ENCODE results near the gene CELF5.
A peak's percentile ranks its signal among the peaks of the same experiment; 100 is the strongest.

The CELF5 gene

DNA sequence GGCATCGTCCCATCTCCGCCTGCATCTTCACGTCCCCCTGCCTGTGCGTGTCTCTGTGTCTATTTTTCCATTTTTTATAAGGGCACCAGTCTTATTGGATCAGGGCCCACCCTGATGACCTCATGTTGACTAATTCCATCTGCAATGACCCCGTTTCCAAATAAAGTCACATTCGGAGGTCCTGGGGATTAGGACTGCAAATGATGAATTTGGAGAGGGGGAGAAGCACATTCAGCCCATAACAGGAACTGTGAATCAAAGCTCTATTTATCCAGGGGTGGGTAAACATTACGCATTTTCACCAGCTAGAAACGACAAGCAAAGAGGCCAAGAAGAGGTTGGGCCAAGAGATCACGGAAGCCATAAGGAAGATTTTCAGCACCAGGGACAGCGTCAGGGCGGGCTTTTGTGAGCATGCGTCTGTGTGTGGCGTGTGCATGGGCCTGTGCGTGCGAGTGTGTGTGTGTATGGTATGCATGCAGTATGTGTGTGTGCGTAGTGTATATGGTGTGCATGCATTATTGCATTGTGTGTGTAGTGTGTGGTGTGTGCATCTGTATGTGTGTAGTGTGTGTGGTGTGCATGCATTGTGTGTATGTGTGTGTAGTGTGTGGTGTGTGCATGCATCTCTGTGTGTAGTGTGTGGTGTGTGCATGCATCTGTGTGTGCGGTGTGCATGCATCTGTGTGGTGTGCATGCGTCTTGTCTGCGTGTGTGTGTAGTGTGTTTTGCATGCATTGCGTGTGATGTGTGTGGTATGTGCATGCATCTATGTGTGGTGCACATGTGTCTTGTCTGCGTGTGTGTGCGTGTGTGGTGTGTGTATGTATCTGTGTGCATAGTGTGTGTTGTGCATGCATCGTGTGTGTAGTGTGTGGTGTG, 19.6 kb downstream of the CELF5 start:
- no peak for DNase-seq (ENCODE audit: low spot score)

DNA sequence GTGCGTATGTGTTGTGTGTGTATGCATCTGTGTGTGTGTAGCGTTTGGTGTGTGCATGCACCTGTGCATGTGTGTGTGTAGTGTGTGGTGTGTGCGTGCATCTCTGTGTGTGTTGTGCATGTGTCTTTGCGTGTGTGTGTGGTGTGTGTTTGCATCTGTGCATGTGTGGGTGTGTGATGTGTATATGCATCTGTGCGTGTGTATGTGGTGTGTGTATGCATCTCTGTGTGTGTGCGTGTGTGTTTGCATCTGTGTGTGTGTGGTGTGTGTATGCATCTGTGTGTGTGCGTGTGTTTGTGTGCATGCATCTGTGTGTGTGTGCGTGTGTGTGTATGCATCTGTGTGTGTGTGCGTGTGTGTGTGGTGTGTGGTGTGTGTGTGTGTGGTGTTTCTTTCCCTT, 20.6 kb downstream of the CELF5 start:
- no peak for DNase-seq (ENCODE audit: low spot score)

DNA sequence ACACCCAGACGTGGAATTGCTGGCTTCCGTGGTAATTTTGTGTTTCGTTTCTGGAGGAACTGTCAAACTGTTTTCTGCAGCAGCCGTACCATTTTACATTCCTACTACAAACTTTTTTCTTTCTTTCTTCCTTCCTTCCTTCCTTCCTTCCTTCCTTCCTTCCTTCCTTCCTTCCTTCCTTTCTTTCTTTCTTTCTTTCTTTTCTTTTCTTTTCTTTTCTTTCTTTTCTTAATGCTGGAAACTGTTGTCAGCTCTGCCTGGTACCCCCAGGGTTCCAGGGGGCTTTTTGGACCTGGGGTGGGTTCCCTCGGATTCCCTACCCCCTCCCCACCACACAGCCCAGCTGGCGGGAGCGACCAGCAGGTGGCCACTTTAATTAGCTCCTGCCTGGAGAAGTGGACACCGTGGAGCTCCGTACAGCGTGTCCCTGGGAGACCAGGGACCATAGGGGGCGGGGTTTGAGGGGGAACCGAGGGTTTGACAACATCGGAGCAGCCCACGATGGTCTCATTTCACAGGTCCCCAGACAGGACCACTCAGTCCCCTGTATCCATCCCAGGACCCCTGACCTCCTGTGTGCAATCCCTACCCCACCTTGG, 24.4 kb downstream of the CELF5 start:
- no peak for DNase-seq (ENCODE audit: low spot score)

DNA sequence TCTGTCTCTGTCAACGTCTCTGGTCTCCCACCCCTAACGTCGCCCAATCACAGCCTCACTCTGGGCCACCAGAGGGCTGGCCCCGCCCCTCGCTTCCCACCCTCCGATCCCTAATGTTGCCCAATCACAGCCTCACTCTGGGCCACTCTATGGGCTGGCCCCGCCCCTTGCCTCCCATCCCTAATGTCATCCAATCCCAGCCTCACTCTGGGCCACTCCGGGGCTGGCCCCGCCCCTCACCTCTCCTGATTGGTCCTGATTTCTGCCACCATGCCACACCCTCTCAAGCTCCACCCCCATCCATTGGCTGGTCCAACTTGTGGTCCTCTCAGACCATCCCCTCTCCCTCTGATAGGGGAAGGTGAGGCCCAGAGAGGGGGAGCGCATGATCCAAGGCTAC, 24.9 kb downstream of the CELF5 start:
- no peak for DNase-seq (ENCODE audit: low spot score)

DNA sequence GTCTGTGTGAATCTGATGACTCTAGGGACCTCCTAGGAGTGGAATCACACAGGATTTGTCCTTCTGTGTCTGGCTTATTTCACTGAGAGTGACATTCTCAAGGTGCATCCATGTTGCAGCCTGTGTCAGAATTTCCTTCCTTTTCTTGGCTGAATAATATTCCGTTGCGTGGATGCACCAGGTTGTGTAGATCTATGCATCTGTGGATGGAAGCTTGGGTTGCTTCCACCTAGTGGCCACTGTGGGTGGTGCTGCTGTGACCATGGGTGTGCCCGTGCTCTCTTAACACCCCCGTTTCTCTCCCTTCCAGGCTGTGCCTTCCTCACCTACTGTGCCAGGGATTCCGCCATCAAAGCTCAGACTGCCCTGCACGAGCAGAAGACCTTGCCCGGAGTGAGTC, 26.2 kb downstream of the CELF5 start:
- DNase-seq (ENCODE audit: low spot score), result no peak

DNA sequence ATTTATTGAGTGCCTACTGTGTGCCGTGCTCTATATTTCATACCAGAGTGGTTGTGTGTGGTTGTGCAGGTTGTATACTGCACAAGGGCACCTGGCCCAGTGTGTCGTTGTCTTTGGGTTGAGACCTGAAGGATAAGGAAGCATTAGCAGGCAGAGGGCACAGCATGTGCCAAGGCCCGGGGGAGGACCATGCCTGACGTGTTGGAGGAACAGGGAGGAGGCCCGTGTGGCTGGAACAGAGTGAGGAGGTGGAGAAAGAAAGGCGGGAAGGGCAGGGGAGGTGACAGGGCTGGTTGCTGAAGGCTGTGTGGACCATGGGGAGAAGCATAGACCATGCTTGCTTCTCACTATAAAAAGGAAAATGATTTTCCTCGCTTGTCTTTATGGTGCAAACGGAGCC, 26.8 kb downstream of the CELF5 start:
- no peak for DNase-seq (ENCODE audit: low spot score)

DNA sequence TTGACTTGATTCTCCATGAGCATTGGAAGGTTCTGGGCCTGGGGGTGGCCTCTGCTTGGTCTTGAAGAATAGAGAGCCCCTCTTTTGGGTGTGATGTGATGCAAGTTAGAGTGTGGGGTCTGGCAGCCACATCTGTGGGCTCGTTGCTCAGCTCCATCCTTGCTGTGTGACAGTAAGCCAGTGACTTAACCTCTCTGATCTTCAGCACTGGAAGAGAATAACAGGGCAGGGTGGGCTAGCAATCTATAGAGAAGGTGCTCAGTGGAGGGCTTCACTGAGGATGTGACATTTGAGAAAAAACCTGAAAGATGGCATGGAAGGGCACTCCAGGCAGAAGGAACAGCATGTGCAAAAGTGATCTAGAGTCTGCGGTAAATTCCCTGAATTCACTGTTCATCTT, 28.2 kb downstream of the CELF5 start:
- DNase-seq (ENCODE audit: low spot score), result no peak

DNA sequence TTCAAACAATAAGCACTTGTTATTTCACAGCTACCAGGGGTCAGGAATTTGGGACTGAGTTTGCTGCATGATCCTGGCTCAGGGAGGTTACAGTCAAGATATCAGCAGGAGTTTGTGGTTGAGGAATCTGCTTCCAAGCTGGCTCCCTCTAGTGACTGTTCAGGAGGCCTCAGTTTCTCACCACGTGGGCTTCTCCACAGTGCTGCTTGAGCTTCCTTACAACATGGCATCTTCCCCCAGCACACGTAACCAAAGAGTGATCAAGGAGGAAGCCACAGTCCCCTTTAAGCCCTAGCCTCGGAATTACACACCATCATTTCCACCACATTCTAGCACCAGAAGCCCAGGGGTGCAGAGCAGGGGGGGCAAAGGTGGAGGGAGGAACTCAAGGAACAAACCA, 28.8 kb downstream of the CELF5 start:
- no peak for DNase-seq (ENCODE audit: low spot score)

DNA sequence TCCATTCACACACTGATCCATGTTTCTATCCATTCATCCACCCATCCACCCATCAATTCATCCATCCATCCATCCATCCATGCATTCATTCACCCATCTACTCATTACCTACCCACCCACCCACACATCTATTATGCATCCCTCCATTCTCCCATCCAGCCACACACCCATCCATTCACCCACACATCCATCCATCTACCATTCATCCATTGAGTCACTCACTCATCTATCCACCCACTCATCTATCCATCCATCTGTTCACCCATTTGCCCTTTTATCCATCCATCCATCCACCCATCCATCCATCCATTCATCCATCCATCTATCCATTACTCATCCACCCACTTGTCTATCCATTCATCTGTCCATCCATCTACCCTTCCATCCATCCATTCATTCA, 30.1 kb downstream of the CELF5 start:
- no peak for DNase-seq (ENCODE audit: low spot score)

DNA sequence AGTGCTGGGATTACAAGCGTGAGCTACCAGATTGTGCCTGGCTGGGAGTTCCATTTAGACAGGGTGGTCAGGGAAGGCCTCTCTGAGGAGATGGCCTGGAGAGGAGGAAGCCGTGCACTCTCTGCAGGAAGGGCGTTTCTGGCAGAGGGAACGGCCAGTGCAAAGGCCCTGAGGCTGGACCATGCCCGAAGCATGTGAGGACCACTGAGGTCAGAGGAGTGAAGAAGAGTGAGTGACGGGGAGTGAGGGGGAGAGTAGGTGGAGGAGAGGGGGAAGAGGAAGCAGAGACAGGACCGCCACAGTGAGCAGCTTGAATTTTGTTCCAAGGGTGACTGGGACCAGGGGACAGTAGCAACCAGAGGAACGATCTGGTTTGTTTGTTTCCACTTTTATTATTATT, 32.6 kb downstream of the CELF5 start:
- DNase-seq (ENCODE audit: low spot score), result no peak

DNA sequence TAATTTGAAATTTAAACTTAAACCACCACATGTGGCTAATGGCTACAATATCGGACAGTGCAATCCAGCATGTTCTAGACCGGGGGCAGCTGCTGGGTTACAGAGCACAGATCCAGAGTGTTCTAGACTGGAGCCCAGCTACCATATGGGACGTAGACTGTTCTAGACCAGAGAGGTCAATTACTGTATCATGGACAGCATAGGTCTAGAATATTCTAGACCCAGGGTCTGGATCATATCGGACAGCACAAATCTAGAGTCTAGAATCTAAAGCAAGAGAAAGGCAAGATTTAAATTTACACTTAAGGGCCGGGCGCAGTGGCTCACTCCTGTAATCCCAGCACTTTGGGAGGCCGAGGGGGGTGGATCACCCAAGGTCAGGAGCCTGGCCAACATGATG, 37.9 kb downstream of the CELF5 start:
- no peak for DNase-seq (ENCODE audit: low spot score)

DNA sequence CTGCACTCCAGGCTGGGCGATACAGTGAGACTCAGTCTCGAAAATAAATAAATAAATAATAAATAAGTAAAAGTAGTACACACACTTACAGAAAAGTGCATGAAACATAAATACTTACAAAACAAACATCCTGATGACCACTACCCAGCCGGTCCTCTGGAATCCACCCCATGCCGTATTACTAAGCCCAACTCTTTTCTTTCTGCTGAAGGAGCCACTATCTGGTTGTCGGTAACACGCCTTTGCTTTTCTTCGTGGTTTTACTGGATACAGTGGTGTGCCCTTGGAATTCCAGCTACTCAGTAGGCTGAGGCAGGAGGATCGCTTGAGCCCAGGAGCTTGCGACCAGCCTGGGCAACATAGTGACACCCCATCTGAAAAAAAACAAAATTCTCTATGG, 39.4 kb downstream of the CELF5 start:
- no peak for DNase-seq (ENCODE audit: low spot score)

DNA sequence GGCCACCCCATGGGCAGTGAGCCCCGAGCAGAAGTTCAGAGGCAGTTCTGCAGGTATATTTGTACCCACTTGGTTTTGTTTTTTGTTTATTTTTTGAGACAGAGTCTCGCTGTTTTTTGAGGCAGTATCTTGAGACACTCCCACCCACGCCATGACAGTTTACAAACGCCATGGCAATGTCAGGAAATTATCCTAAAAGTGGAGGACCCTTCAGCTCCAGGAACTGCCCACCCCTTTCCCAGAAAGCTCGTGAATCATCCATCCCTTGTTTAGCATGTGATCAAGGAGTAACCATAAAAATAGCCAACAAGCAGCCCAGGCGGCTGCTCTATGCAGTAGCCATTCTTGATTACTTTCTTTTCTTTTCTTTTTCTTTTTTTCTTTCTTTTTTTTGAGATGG, 41.0 kb downstream of the CELF5 start:
- DNase-seq (ENCODE audit: low spot score), result no peak

DNA sequence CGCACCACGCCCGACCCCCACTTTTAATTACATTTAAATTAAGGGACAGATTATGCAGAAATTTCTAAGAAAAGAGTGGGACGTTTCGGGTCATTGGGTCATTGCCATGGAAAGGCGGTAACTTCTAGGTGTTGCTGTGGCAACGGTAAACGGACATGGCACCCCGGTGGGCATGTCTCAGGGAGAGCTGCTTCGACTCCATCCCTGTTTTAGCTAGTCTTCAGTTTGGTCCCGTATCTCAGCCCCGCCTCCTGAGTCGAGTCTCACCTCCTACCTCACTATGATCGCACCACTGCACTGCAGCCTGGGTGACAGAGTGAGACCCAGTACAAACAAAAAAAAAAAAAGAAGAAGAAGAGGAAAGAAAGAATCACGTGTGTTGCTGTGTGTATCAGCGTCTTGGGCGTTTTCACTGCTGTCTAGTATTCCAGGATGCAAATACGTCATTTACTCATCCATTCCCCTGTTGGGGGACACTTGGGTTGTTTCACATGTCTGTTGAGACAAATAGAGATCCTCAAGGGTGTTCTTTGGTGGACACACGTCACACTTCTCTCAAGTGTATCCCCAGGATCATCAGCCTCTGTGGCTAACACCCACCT, 41.7 kb downstream of the CELF5 start:
- DNase-seq (ENCODE audit: low spot score), result no peak

DNA sequence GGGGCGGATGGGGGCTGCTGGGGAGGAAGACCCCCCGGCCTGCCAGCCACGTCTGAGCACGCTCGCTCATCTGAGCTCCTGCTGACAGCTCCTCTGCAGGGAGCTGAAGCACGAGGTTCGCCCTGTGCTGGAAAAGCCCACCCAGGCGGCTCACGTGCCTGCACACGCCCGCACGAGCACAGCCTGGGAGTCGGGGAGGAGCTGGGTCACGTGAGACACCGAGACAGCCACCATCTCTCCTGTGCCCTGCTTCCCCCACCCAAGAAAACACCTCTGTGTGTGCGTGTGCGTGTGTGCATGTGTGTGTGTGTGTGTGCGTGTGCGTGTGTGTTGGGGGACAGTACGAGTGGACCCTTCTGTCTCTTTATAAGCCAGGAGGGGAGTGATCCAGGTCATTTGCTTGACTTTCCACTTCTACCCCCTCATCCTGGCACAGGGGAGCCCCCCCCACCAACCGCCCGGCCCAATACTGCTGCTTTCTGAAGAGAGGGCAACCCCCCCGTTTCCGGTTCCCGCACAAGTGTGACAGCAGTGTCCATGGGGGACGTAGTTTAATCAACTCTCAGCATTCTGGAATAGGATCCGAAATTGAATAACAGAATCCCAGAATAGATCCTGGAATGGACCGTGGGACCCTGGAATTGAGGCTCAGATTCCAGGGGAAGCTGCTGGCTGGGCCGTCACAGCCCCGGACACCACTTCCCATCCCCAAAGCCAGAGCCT, 42.5 kb downstream of the CELF5 start:
- DNase-seq (ENCODE audit: low spot score), result no peak

DNA sequence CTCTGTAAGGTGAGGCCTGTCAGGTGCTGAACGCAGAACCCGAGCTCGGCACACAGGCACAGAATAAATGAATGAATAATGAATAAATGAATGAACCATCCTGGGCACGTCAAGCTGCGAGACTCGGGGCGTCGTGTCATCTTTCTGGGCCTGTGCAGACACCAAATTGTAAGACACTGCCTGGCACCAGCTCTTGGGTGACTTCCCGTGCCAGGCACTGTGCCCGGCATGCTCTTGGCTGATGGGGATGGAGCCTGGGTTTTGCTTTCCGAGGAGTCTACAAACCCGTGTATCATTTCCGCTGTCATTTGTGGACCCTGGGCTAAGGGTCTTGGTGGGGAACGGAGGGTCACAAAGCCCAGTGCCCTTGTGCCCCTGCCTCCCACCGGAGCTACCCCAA, 43.9 kb downstream of the CELF5 start:
- peak; percentile 42 for DNase-seq (ENCODE audit: low spot score)

DNA sequence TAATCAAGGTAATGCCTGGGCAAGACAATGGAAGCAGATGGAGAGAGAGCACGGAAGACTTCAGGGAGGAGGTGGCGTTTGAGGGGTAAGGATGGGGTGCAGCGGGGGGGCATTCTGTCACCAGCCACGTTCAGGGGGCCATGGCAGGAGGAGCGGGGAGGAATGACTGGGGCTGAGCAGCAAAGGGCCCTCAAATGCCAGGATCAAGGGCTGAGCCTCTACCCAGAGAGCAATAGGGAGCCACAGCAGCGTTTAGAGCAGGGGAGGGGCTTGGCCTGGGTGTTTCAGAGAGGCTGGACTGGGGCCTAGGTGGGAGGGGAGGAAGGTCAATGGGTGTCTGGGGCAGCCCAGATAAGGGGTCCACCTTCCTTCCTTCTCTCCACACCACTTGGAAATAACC, 44.3 kb downstream of the CELF5 start:
- no peak for DNase-seq (ENCODE audit: low spot score)

DNA sequence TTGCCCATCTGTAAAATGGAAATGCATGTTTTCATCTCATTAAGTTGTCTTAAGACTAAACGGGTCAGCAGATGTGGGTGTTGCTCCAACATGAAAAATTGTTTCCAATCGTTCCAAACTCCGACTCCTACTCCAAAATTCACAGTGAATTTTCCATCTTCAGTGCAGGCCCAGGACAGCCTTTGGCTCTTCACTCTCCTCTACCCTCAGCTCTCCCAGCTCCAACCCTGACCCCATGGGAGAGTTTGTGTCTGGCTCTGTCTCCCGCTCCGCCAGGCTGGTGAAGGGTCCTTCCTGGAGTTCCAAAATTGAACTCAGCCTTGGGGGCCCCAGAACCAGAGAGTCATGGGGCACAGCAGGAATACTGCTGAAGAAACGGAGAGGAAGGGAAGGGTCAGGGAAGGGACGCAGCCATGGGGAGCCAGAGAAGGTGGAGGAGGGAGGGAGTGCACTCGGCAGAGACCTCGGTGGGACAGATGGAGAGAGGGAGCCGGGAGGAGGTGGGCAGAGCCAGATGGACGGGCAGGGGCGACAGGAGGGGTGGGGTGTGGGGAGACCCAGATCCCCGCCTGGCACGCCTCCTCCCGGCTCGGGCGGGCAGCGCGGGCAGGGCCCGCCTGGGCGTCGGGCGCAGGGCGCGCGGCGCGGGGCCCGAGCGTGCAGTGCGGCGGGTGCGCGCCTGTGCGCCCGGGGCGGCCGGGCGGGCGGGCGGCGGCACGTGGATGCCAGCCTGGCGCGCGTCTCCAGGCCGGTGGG, 45.6 kb downstream of the CELF5 start:
- no peak for DNase-seq (ENCODE audit: low spot score)

DNA sequence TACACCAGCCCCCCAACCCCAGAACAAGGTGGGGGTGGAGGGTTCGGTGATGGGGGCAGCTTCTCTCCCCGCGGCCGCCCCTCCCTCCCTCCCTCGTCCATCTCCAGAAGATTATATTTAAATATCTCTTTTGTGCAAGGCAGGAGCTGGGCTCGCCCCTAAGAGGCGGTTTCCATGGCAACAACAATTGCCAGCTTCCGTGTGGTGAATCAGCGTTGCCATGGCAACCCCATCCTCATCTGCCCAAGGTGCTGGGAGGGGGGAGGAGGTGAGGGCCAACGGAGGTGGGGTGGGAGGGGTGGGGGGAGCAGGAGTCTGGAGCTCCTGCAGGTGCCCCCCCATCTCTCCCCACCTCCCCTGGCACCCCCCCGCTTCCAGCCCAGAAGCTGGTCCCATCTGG, 46.4 kb downstream of the CELF5 start:
- peak; percentile 8 for DNase-seq (ENCODE audit: low spot score)

DNA sequence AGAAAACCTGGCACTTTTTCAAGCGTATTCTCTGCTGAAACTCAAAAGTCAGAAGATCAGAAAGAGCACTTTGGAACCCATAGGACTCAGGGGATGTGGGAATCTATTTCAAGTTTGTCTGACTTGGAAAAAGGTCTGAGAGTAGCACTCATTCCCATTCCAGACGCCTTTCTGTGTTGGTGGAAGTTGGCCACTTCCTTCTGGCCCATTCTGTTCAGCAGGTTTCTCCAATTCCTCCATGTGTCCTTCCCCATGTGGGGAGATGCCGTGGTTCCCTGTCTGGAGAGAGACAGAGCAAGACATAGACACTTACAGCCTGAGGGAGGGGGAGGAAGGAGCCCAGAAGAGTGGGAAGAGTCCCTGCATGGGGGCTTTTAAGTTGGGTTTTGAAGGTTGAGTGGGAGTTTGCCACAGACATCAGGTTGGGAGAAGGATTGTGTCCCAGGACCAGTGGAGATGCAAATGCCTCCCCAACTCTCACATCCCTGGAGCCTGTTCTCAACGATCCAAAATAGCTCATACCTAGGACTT, 48.0 kb downstream of the CELF5 start:
- DNase-seq (ENCODE audit: low spot score), result no peak

DNA sequence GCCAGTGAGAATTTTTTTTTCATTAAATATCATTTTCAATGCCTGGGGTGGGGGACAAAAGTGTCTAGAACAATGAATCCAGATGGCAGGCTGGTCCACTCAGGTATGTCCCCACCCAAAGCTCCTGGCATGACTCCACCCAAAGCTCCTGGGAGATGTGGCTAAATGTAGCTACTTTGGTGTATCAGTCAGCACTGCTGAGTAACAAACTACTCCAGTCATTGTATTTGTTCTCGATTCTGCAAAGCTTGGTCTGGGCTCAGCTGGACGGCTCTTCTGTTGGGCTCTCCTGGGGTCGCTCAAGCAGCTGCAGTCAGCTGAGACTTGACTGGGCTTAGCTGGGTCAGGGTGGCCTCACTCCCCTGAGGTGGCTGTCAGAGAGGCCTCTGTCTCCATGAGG, 48.5 kb downstream of the CELF5 start:
- DNase-seq (ENCODE audit: low spot score), result no peak
